Testis (tissue), 2 donors: ENCODE measurements around the gene DHX34.

Experiments used
- CTCF ChIP-seq, 3 experiments: fragments of 450-650 bp in 2 of 3; fragments of 200-600 bp in 1 of 3; sonication (generic) in 1 of 3; IDR thresholded peaks; one replicate each; pipeline ENCODE4 v1.5.1; 2016 to 2019; ENCODE audit warnings: antibody characterized with exemption in 3 of 3, mild to moderate bottlenecking in 2 of 3, moderate library complexity in 1 of 3
- POLR2A ChIP-seq: fragments of 450-650 bp; IDR thresholded peaks from one replicate; pipeline ENCODE4 v1.6.1; 2017; ENCODE audit warnings: antibody characterized with exemption, mild to moderate bottlenecking, moderate library complexity

GRCh38 chr19:47375694-47376588 lies 26.8 kb downstream of the DHX34 start:
- TF ChIP-seq CTCF (IDR thresholded peaks at IDR 0.05) (no peak), POLR2A (no peak)
